Measurements from ENCODE around the gene AQP2. TPM values are rescaled to one million over a fixed set of nuclear protein-coding genes. Genes with fewer than 3 reads are reported as not detected.

The AQP2 gene
- total and polyA plus RNA-seq, 2 of the 13 experiments (the other 11 are each of a cell fraction or from before 2014, with no cell fraction given): not detected

DNA sequence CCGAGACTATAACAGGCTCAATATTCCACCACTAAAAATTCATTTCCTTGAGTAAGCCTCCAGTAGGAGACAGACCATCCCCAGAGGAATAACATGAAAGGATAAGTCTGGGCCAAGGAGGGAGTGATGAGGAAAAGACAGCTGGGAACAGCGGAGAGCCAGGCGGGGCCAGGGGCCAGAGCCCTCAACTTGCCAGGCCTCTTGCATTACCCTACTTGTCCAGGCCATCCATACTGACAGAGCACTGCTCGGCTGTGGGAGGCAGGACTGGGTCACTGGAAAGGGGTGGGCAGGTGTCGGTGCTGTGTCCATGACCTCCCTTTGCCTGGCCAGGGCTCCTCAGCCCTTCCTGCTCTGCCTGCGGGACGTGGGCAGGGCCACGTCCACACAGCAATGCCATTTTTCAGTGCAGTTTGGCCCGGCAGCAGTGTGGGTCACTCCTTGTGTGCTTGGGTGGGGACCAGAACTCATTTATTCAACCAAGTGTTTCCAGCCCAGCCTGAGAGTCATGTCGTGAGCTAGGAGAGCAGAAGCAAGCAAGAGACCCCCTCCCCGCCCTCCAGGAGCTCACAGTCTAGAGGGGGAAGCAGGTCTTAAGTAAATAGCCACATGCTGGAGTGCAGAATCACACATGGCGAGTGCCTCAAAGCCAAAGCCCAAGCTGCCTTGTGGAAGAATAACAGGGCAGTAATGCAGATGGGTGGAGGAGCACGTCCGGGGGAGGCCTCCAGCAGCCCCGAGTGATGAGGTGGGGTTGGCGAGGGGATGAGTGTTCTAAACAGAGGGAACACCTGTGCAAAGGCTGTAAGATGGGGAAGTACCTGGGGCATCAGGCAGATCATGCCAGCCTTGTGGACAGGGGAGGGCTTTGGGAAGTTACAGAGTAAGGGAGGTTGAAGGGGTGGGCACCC is 37.9 kb upstream of the AQP2 start:
- DNase-seq (ENCODE audit: low spot score): no peak

DNA sequence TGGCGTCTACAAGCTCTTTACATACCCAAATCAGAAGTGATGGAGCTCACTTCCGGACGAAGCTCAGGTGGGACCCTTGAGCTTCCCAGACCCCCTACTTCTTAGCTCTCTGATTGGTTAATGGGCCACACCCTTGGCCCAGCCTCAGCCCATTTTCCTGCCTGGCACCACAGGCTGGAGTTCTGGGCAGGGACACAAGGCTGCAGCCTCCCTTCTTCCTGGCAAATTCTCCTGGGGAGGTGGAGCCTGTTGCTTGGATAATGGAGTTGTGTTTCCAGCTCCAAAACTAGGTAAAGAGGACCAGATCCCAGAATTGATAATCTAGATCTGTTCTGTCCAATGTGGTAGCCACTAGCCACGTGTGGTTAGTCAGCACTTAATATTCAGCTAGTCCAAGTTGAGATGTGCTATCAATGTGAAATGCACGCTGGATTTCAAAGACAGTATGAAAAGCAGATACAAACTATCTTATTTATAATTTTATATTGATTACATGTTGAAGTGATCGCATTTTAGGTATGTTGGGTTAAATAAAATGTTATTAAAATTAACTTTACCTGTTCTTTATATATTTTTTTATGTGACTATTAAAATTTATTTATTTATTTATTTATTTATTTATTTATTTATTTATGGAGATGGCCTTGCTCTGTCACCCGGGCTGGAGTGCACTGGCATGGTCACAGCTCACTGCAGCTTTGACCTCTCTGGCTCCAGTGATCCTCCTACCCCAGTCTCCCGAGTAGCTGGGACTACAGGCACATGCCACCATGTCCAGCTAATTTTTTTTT is 34.2 kb upstream of the AQP2 start:
- Histone ChIP-seq H3K9ac (ENCODE audit: insufficient read depth, low read depth, low read length) (no peak overlapping the region), H3K79me2 (ENCODE audit: insufficient read depth, low read length) (no peaks in the 10 kb centered on the region), H3K27ac (ENCODE audit: extremely low read length, insufficient read depth, low read length) (no peak overlapping the region), H3K4me2 (ENCODE audit: low read depth, low read length) (no peak overlapping the region), H3K27me3 (ENCODE audit: control insufficient read depth in 1 of 2, insufficient read depth in 2 of 2, low read length in 2 of 2) (peaks cover 5 to 9% of the 10 kb centered on the region in 2 experiments; a peak in 3 of 5 replicates), H3K4me3 (replicated peaks in 1 of 3; ENCODE audit: insufficient read depth in 1 of 3, low read depth in 2 of 3, low read length in 3 of 3) (no peak overlapping the region), H4K20me1 (ENCODE audit: insufficient read depth, low read length) (no peaks in the 10 kb centered on the region), H3K9me3 (ENCODE audit: low read length) (no peaks in the 10 kb centered on the region), H3K4me1 (ENCODE audit: insufficient read depth, low read length) (no peaks in the 10 kb centered on the region), H2AFZ (ENCODE audit: low read length) (no peak overlapping the region), H3K36me3 (replicated peaks in 1 of 2; ENCODE audit: control insufficient read depth in 1 of 2, insufficient read depth in 2 of 2, low read length in 2 of 2) (no peaks in the 10 kb centered on the region)
- intact Hi-C loops (cut with micrococcal nuclease; ENCODE audit: unreplicated experiment): no loop called here
- DNase-seq (ENCODE audit: low spot score) (no peak), ATAC-seq (no peak), FAIRE-seq (no peak)
- 36% methylated on average over 8 of the region's 8 CpGs for WGBS (ENCODE audit: low lambda C conversion rate)
- no peak for TF ChIP-seq ARNT (IDR thresholded peaks at IDR 0.05)
- no peak for TF ChIP-seq ZNF382 (CRISPR knock-in tag; IDR thresholded peaks at IDR 0.05; ENCODE audit: borderline replicate concordance)
- TF ChIP-seq, protein P1, sequence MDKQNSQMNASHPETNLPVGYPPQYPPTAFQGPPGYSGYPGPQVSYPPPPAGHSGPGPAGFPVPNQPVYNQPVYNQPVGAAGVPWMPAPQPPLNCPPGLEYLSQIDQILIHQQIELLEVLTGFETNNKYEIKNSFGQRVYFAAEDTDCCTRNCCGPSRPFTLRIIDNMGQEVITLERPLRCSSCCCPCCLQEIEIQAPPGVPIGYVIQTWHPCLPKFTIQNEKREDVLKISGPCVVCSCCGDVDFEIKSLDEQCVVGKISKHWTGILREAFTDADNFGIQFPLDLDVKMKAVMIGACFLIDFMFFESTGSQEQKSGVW (CRISPR knock-in tag; IDR thresholded peaks at IDR 0.05; ENCODE audit: borderline replicate concordance): no peak
- no peak for TF ChIP-seq ZNF292 (CRISPR knock-in tag; IDR thresholded peaks at IDR 0.05; ENCODE audit: borderline replicate concordance, low read depth)
- in situ Hi-C loops (cut with HindIII; ENCODE audit: extremely low pct_ligation_motif_present, low pct_unique_long_range_greater_than_20kb): no loop called here
- POLR2A ChIA-PET: no interaction called here
- CTCF ChIA-PET (ENCODE audit: low intra/inter-chr PET ratio, low total read pairs): no interaction called here
- BruUV-seq (replicated peaks): no TSS peak

More for the DNA sequence above, 37.9 kb upstream of the AQP2 start:
- H4K20me1 ChIP-seq (ENCODE audit: insufficient read depth, low read length): no peaks in the 10 kb centered on the region
- H3K27me3 ChIP-seq (ENCODE audit: control insufficient read depth in 1 of 2, insufficient read depth in 2 of 2, low read length in 2 of 2): peaks cover 4 to 28% of the 10 kb centered on the region in 2 experiments; a peak in 3 of 5 replicates
- H3K4me2 ChIP-seq (ENCODE audit: low read depth, low read length): no peak overlapping the region
- intact Hi-C loops (cut with micrococcal nuclease; ENCODE audit: unreplicated experiment): no loop called here
- no peak for TF ChIP-seq NR2F6 (IDR thresholded peaks at IDR 0.05)
- TF ChIP-seq NR2F6 (CRISPR knock-in tag; IDR thresholded peaks at IDR 0.05): no peak
- TF ChIP-seq, protein P2, sequence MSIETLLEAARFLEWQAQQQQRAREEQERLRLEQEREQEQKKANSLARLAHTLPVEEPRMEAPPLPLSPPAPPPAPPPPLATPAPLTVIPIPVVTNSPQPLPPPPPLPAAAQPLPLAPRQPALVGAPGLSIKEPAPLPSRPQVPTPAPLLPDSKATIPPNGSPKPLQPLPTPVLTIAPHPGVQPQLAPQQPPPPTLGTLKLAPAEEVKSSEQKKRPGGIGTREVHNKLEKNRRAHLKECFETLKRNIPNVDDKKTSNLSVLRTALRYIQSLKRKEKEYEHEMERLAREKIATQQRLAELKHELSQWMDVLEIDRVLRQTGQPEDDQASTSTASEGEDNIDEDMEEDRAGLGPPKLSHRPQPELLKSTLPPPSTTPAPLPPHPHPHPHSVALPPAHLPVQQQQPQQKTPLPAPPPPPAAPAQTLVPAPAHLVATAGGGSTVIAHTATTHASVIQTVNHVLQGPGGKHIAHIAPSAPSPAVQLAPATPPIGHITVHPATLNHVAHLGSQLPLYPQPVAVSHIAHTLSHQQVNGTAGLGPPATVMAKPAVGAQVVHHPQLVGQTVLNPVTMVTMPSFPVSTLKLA (IDR thresholded peaks at IDR 0.05): 0 out of 2 replicates have a peak, but pooled peaks have one; percentile 19
- H3K9me3 ChIP-seq (ENCODE audit: low read length): no peaks in the 10 kb centered on the region
- no peak for ATAC-seq
- no peak overlapping the region for H3K27ac ChIP-seq (ENCODE audit: extremely low read length, insufficient read depth, low read length)
- no TSS peak for BruUV-seq (replicated peaks)
- WGBS (ENCODE audit: low lambda C conversion rate): 32% methylated on average over 11 of the region's 16 CpGs
- FAIRE-seq: no peak
- no peak overlapping the region for H3K4me3 ChIP-seq (replicated peaks in 1 of 3; ENCODE audit: insufficient read depth in 1 of 3, low read depth in 2 of 3, low read length in 3 of 3)
- POLR2A ChIA-PET: no interaction called here
- no peaks in the 10 kb centered on the region for H3K36me3 ChIP-seq (replicated peaks in 1 of 2; ENCODE audit: control insufficient read depth in 1 of 2, insufficient read depth in 2 of 2, low read length in 2 of 2)
- no peak overlapping the region for H2AFZ ChIP-seq (ENCODE audit: low read length)
- H3K79me2 ChIP-seq (ENCODE audit: insufficient read depth, low read length): no peaks in the 10 kb centered on the region
- CTCF ChIA-PET (ENCODE audit: low intra/inter-chr PET ratio, low total read pairs): no interaction called here
- in situ Hi-C loops (cut with HindIII; ENCODE audit: extremely low pct_ligation_motif_present, low pct_unique_long_range_greater_than_20kb): no loop called here
- peaks cover 9% of the 10 kb centered on the region; the same call in 1 of the 2 replicates for H3K4me1 ChIP-seq (ENCODE audit: insufficient read depth, low read length)
- no peak overlapping the region for H3K9ac ChIP-seq (ENCODE audit: insufficient read depth, low read depth, low read length)

All from HepG2 (cell line).